Stimulated activated CD8-positive, alpha-beta memory T cell treated with anti-CD3 and anti-CD28 coated beads, Interleukin-12 subunit alpha, Interleukin-12 subunit beta, amount 100 ng/mL, for 1 hour (primary cell): ENCODE data around the gene ESRRA.
"Not testable (repeated sequence)": the region's sequence is repeated elsewhere in the genome, so short reads cannot be mapped to it uniquely, and the experiment has no call there.

Source experiments
- DNase-seq: peaks from one replicate; pipeline ENCODE4 v3.0.0-alpha.2; 2020; ENCODE audit warnings: low read depth

ESRRA gene

GRCh38 chr11:64314146-64314804 lies 9.0 kb downstream of the ESRRA start:
- DNase-seq = no peak

GRCh38 chr11:64314805-64315561 lies 9.7 kb downstream of the ESRRA start:
- DNase-seq = no peak

- DNase-seq = not testable (repeated sequence)
Measured at GRCh38 chr11:64315667-64316526, 10.6 kb downstream of the ESRRA start.

- DNase-seq = no peak
Measured at GRCh38 chr11:64316672-64317324, 11.5 kb downstream of the ESRRA start.

- peak; percentile 97 for DNase-seq
Measured at GRCh38 chr11:64317325-64317960, 12.1 kb downstream of the ESRRA start, which contains the start of gene TRMT112. TRMT112 (minus strand) TSS chr11:64317559; CDS start chr11:64317526, 33 bp downstream.

- peak; percentile 86 for DNase-seq
Measured at GRCh38 chr11:64317961-64318765, 12.8 kb downstream of the ESRRA start, which contains the start of gene PRDX5. PRDX5 (plus strand) TSS chr11:64318121; CDS start chr11:64318216, 95 bp downstream.

GRCh38 chr11:64318766-64319761 lies 13.7 kb downstream of the ESRRA start:
- no peak for DNase-seq

- no peak for DNase-seq
Measured at GRCh38 chr11:64320556-64320955, 15.2 kb downstream of the ESRRA start.

GRCh38 chr11:64321026-64321425 lies 15.7 kb downstream of the ESRRA start:
- no peak for DNase-seq

- no peak for DNase-seq
Measured at GRCh38 chr11:64321533-64321932, 16.2 kb downstream of the ESRRA start.

GRCh38 chr11:64322925-64323260 lies 17.6 kb downstream of the ESRRA start:
- no peak for DNase-seq

- DNase-seq = no peak
Measured at GRCh38 chr11:64323373-64323772, 18.0 kb downstream of the ESRRA start.

GRCh38 chr11:64323984-64324383 lies 18.7 kb downstream of the ESRRA start:
- not testable (repeated sequence) for DNase-seq

- DNase-seq = no peak
Measured at GRCh38 chr11:64324692-64325469, 19.6 kb downstream of the ESRRA start.

GRCh38 chr11:64327375-64327774 lies 22.1 kb downstream of the ESRRA start:
- DNase-seq = no peak

GRCh38 chr11:64327993-64328392 lies 22.7 kb downstream of the ESRRA start:
- DNase-seq = no peak

- DNase-seq = no peak
Measured at GRCh38 chr11:64330888-64331287, 25.6 kb downstream of the ESRRA start.

- peak; percentile 33 for DNase-seq
Measured at GRCh38 chr11:64331569-64332371, 26.4 kb downstream of the ESRRA start.
